GM21576 (cell line): ENCODE measurements around the gene CACNA1C.

Source experiments
- ATAC-seq: cut with Tn5 transposase; IDR thresholded peaks from one replicate; pipeline ENCODE4 v1.9.1; 2021; ENCODE audit warnings: mild to moderate bottlenecking, moderate library complexity; ENCODE audit not compliant: unreplicated experiment

The CACNA1C gene

GRCh38 chr12:2526371-2526770 is 473.6 kb downstream of the CACNA1C start:
- no peak for ATAC-seq

GRCh38 chr12:2528001-2528400 is 475.2 kb downstream of the CACNA1C start:
- no peak for ATAC-seq

GRCh38 chr12:2529807-2530206 is 477.0 kb downstream of the CACNA1C start:
- no peak for ATAC-seq

GRCh38 chr12:2531371-2531770 is 478.6 kb downstream of the CACNA1C start:
- ATAC-seq = no peak

- ATAC-seq = no peak
Measured at GRCh38 chr12:2533036-2533435, 480.2 kb downstream of the CACNA1C start.

GRCh38 chr12:2535583-2536204 is 482.9 kb downstream of the CACNA1C start:
- no peak for ATAC-seq

GRCh38 chr12:2536724-2537123 is 483.9 kb downstream of the CACNA1C start:
- no peak for ATAC-seq

GRCh38 chr12:2537868-2538541 is 485.2 kb downstream of the CACNA1C start:
- ATAC-seq = no peak

GRCh38 chr12:2539938-2540337 is 487.2 kb downstream of the CACNA1C start:
- no peak for ATAC-seq

GRCh38 chr12:2540535-2540941 is 487.8 kb downstream of the CACNA1C start:
- no peak for ATAC-seq

GRCh38 chr12:2541631-2542204 is 488.9 kb downstream of the CACNA1C start:
- no peak for ATAC-seq

GRCh38 chr12:2543801-2544200 is 491.0 kb downstream of the CACNA1C start:
- ATAC-seq = no peak

GRCh38 chr12:2544230-2544629 is 491.4 kb downstream of the CACNA1C start:
- ATAC-seq = no peak

GRCh38 chr12:2547273-2548044 is 494.7 kb downstream of the CACNA1C start:
- ATAC-seq = no peak

GRCh38 chr12:2548081-2548480 is 495.3 kb downstream of the CACNA1C start:
- ATAC-seq = no peak

- ATAC-seq = no peak
Measured at GRCh38 chr12:2550561-2551411, 498.0 kb downstream of the CACNA1C start.

GRCh38 chr12:2551412-2551900 is 498.7 kb downstream of the CACNA1C start:
- ATAC-seq = no peak

GRCh38 chr12:2552000-2552756 is 499.4 kb downstream of the CACNA1C start:
- no peak for ATAC-seq

- no peak for ATAC-seq
Measured at GRCh38 chr12:2553388-2554126, 500.8 kb downstream of the CACNA1C start.
